Stimulated activated CD4-positive, alpha-beta T cell treated with anti-CD3 and anti-CD28 coated beads, Interleukin-15, amount 100 ng/mL, for 48 hours (primary cell): Measurements from ENCODE around the gene TAGLN2.
"Not testable (repeated sequence)": the region's sequence is repeated elsewhere in the genome, so short reads cannot be mapped to it uniquely, and the experiment has no call there.

Experiments used
- DNase-seq, 2 donors: peaks; one replicate each; pipeline ENCODE4 v3.0.0-alpha.2; 2020; ENCODE audit warnings: low read depth in 2 of 2

TAGLN2 gene

DNA sequence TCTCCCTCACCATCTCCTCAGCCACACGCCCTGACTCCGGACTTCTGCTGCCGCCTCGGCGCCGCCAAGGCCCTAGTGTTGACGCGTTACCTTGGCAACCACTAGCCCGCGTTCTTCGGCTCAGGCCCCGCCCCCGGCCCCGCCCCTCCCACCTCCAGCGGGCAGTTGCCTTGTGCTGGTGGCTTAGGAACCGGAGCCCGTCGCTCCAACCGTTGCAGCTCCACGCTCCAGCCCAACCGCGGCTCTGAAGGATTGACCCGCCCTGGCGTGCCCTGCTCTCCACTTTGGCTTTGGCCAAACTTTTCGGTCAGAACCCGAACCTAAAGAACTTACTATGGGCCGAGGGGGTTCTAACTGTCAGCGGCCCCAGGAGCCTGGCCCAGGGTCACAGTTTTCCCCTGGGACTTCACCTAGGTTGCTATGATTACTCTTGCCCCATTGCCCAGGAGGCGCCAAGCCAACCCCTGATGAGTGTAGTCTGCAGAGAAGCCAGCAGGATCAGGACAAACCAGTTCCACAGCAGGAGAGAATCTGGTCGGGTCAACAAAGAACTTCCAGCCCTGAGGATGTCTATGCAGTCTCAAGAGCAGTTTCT is 25.1 kb downstream of the TAGLN2 start, which contains the start of gene CFAP45:
Gene CFAP45, minus strand, starts transcription at position 80 of the 595 bp plus-strand sequence. Its CDS starts 67 bp downstream, at position 13.
- DNase-seq: no peak

- DNase-seq: not testable (repeated sequence)
These were observed 25.7 kb downstream of the TAGLN2 start for GRCh38 chr1:159899634-159900033.

GRCh38 chr1:159898527-159898926 is 26.8 kb downstream of the TAGLN2 start:
- DNase-seq: no peak

- no peak for DNase-seq
These were observed 27.3 kb downstream of the TAGLN2 start for GRCh38 chr1:159897962-159898361.

DNA sequence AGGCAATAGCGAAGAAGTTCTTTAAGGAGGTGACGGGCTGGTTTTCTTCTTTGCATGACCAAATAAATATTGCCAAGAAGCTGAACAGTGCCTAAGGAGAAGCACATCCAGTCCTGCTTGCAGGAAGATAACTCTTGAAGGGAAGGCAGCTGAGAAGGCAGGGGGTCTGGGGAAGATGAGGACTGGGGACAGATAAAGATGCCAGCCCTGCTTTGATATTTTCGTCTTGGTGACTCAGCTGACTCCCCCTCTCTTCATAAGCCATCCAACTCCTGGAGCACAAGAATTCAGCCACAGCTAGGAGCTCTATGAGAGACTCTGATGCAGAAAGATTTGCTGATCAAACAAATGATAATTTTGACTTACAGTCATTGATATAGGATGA is 28.8 kb downstream of the TAGLN2 start:
- no peak for DNase-seq

DNA sequence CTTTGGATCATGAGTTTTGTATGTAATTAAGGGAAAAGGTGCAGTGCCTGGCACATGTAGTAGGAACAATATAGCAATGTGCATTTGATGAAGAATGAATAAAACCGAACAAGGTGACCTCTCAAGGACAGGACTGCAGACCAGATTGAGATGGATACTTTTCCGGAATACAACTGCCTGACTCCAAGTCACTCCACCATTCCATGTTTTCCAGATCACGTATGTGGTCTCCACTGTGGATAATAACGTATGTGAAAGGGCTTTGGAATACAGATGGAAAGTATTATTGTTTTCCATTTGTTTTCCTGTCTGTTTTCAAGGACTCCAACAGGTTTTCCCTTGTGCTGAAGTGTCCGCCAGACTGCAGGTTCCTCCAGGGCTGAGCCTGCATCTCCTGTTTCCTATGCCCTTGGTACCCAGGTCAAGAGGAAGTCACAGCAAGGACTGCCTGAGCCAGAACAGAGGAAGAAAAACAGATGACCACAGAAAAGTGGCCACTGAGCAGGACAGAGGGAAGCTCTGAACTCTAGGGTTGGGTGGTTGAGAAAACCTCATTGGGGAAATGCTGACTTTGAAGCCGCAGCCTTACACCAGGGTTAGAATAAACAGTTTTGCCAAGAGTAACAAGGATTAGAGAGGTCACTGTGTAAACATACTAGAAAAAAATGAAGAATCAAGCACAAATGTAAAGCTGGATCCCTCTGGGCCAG is 29.3 kb downstream of the TAGLN2 start:
- no peak for DNase-seq

GRCh38 chr1:159895286-159895685 is 30.0 kb downstream of the TAGLN2 start:
- no peak for DNase-seq

DNA sequence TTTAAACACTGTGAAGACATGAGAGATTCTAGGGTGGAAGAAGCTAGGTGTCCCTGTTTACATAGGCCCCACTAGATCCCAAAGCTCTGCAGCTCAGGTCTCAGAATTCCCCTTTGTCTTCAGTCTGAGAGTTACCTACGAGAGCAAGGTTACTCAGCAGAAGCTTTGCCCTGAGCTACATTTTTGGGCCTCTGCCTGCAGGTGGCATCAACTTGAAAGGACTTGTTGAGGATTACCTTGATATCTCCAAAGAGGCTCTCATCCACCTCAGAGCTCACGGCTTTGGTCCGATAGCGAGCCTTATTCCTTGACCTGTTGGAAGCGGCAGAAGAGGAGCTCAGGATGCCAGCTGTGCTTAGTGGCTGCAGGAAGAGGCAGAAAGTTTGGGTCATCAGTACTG is 32.4 kb downstream of the TAGLN2 start:
- no peak for DNase-seq

DNA sequence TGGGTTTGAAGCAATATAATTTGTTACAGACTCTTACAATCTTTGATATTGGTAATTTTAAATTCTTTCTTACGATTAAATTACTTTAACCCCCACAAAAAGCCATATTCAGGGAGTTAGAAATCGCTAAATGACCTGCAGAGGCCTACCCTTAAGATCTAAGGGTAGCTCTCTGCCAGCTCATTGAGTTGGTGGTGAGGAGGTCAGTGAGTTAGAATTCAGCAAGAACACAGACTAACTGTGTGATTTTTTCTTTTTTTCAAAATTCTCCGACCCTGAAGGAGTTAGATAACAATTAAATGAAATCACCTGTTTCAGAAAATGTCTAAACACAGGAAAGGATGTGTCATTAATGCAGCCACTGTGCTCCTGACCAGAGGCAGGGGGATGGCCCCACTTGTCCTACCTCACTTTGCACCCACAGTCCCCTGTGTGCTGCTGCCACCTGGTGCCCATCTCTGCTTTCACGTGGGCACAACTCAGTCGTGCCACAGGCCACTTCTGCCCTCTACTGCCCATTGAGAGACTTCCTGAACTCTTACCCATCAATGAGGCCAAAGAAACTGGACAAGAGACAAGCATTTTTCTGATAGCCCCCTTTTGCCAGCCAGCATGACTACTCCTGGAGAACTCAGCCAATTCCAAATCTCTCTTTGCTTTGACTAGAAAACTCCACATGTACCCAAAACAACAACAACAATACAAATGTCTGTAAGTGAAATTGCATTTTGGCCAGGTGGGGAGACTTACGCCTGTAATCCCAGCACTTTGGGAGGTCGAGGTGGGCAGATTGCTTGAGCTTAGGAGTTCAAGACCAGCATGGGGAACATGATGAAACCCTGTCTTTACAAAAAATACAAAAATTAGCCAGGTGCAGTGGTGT is 33.8 kb downstream of the TAGLN2 start:
- peak; percentile 51 to 72 for DNase-seq

DNA sequence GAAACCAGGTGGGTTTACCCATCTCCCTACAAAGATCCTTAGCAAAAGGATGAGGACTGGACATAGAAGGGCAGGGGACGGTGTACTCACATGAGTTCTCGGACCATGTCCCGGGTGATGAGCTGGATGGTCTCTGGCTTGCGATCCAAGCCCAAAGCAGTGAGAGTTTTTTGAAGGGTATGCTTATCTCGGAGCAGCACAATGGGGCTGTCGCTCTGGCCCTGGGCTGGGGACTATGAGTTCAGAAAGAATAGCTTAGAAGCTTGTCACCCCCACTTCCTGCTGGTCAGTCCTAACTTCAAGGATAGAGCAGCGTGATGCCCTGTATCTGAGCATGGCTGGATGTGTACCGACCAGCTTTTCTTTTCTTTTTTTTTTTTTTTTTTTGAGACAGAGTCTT is 34.9 kb downstream of the TAGLN2 start:
- no peak for DNase-seq

GRCh38 chr1:159889821-159890252 is 35.5 kb downstream of the TAGLN2 start:
- no peak for DNase-seq

DNA sequence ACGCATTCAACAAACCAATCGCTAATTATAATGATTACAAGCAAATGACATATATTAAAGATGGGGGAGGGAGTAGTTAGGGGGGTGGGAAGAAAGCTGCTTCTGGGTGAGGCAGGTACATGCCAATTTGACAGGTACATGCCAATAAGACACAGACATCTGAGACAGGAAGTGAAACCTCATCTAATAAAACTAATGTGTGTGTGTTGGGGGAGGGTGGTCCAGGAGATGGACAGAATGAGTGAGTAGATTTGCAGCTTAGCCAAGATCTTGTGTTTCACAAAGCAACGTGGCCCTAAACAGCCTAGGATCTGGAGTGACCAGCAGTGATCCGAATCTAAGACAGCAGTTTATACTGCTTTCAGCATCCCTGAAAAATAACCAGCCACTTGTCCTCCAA is 36.1 kb downstream of the TAGLN2 start:
- no peak for DNase-seq

- DNase-seq: no peak
These were observed 41.0 kb downstream of the TAGLN2 start for GRCh38 chr1:159884296-159884695.

DNA sequence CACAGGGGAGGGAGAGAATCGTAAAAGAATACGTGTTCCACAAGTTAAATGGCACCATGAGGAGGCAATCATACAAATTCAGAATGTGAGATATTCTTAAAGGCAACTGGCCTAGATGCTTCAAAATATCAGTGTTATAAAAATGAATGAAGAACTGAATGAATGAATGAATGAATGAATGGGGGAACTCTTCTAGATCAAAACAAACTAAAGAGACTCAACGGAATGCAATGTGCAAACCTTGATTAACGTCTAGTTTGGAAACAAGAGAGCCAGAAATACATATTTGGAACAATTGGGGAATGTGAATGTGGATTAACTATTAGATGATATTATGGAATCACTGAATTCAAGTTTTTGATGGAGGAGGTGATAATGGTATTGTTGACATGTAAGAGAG is 42.2 kb downstream of the TAGLN2 start:
- no peak for DNase-seq

DNA sequence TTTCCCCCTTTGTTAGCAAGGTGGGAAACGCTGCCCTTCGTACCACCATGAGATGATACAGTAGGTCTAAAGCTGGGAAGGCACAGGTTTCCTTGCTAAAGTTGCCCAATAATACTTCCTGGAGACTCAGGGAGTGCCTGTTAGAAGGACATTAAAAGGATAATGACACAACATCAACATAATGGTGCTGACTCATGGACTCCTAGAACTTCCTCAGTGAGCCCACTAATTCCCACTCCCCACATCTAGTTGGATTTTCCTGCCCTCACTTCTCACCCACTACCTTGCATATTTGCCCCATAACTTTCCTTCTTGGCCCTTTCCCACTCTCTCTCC is 42.8 kb downstream of the TAGLN2 start:
- no peak for DNase-seq

- DNase-seq: no peak
These were observed 43.4 kb downstream of the TAGLN2 start for GRCh38 chr1:159881622-159882526.

DNA sequence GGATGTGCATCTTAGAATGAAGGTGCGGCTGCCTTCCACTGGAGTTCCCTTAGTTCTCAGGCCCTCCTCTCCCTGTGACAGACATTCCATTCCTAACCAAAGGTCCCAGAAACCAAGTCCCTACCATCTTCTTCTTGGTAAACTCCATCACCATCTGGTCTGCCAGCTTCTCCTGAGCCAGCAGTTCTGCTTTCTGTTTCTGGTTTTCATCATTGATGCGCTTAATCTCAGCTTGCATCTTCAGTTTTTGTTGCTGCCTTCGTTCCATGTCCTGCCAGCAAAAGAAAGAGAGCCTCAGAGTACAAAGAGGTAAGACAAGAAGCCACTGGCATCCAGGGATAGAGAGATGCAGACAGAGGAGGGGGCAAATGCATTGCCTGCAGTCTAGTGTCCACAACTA is 44.9 kb downstream of the TAGLN2 start:
- no peak for DNase-seq

- no peak for DNase-seq
These were observed 45.3 kb downstream of the TAGLN2 start for GRCh38 chr1:159879977-159880376.

DNA sequence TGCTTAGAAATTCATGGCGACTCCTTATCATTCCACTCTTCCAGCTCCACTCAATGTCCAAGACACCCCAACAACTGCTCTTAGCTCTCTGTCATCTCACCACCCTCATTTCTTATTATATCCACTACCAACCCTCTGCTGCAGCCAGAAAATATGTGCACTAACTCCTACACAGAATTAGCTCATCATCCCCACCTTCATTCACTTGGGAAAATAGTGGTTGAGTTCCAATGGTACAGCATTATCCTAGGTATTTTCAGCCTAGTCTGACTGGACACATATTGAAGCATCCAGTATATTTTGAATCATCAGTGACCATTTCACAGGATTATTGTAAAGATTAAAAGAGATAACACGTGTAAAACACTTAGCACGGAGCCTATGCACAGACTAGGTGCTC is 46.2 kb downstream of the TAGLN2 start:
- no peak for DNase-seq

DNA sequence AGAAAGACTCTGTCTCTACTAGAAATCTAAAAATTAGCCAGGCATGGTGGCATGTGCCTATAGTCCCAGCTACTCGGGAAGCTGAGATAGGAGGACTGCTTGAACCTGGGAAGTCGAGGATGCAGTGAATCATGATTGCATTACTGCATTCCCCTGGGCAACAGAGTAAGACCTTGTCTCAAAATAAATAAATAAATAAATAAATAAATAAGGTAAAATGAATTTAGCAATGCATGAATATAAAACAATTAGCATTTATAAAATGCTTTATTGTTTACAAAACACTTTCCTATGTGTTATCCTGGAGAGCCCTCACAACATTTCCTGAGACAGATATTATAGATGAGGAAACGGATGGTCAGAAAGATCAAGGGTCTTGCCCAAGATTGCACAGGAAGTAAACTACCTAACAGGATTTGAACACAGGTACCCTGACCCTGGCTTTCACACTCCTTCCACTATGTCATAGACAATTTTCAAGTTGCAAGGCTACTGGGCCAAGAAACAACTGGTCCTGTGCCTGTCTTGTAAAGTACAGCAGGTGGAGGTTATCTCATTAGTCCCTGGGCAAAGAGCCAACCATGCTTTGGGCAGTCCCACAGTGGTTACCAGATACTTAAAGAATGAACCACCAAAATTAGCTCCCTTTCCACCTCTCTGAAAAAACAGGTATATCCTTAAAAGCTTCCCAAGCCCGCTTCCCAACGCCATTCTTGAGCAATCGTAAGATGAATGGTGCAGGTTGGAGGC is 47.4 kb downstream of the TAGLN2 start:
- no peak for DNase-seq
